ENCODE measurements around the gene LMTK2.

DNA sequence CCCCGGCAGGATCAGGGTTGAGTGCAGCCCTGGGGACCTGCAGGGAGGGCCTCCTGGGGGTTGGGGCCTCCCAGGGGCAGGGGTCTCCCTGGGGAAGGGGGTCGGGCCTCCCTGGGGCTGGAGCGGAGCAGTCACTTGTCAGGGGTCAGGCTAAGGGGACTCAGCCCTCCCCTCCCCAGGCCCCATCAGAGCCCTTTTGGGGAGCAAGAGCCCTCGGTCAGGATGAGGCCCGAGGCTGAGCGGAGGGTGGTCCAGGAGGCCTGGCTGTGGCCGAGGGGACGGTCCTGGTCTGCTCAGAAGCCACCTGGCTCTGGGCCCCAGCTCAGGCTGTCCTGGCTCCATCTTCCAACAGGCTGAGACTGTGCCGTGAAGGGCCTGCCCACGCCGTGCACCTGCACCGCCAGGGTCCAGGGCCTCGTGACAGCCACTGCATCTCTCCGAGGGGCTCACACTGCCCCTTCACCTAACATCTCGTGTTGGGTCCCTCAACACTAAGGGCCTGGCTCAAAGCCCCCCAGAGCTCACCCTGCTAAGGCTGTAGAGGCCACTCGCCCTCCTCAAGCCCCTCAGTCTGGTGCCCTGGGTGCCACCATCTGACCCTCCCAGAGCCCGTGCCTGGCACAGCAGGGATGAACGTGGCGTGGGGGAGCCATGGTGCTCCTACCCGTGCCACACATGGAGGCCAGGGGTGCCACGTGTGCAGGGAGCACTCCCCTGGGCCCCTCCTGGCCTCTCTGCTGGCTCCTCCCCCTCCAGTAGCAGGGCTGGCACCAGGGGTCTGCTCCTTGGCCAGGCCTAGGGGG, 117.4 kb downstream of the LMTK2 start:
- TF ChIP-seq, protein P1, sequence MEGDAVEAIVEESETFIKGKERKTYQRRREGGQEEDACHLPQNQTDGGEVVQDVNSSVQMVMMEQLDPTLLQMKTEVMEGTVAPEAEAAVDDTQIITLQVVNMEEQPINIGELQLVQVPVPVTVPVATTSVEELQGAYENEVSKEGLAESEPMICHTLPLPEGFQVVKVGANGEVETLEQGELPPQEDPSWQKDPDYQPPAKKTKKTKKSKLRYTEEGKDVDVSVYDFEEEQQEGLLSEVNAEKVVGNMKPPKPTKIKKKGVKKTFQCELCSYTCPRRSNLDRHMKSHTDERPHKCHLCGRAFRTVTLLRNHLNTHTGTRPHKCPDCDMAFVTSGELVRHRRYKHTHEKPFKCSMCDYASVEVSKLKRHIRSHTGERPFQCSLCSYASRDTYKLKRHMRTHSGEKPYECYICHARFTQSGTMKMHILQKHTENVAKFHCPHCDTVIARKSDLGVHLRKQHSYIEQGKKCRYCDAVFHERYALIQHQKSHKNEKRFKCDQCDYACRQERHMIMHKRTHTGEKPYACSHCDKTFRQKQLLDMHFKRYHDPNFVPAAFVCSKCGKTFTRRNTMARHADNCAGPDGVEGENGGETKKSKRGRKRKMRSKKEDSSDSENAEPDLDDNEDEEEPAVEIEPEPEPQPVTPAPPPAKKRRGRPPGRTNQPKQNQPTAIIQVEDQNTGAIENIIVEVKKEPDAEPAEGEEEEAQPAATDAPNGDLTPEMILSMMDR (conservative IDR thresholded peaks at IDR 0.05 in 1 of 2, IDR thresholded peaks at IDR 0.05 in 1 of 2; ENCODE audit: low read depth in 1 of 2, low read length in 2 of 2): no peak
- TF ChIP-seq EZH2 (IDR thresholded peaks at IDR 0.05; ENCODE audit: low read length, missing control alignments): no peak

Measured in fibroblast of lung (primary cell).